HUES48 (cell line): ENCODE measurements around the gene DPAGT1.

ENCODE experiments used
- H3K27ac ChIP-seq: one replicate; pipeline ENCODE4 v1.7.0; 2013; ENCODE audit warnings: low read depth, low read length, inconsistent platforms
- H3K27me3 ChIP-seq: 2 replicates; pipeline ENCODE4 v1.6.1; 2013; ENCODE audit warnings: mild to moderate bottlenecking, low read length; ENCODE audit not compliant: control insufficient read depth, insufficient read depth
- H3K36me3 ChIP-seq: 2 replicates; pipeline ENCODE4 v1.6.1; 2013; ENCODE audit warnings: low read length; ENCODE audit not compliant: control insufficient read depth, insufficient read depth
- H3K4me1 ChIP-seq: 2 replicates; pipeline ENCODE4 v1.6.1; 2013; ENCODE audit warnings: mild to moderate bottlenecking, low read length; ENCODE audit not compliant: control insufficient read depth, insufficient read depth
- H3K4me3 ChIP-seq: 2 replicates; pipeline ENCODE4 v1.5.1; 2013; ENCODE audit warnings: mild to moderate bottlenecking, low read depth, low read length
- H3K9ac ChIP-seq: 2 replicates; pipeline ENCODE4 v1.6.1; 2013; ENCODE audit warnings: mild to moderate bottlenecking, low read depth, low read length, moderate library complexity
- H3K9me3 ChIP-seq: 2 replicates; pipeline ENCODE4 v1.6.1; 2013; ENCODE audit warnings: low read length; ENCODE audit not compliant: control insufficient read depth, insufficient read depth

Gene DPAGT1

DNA sequence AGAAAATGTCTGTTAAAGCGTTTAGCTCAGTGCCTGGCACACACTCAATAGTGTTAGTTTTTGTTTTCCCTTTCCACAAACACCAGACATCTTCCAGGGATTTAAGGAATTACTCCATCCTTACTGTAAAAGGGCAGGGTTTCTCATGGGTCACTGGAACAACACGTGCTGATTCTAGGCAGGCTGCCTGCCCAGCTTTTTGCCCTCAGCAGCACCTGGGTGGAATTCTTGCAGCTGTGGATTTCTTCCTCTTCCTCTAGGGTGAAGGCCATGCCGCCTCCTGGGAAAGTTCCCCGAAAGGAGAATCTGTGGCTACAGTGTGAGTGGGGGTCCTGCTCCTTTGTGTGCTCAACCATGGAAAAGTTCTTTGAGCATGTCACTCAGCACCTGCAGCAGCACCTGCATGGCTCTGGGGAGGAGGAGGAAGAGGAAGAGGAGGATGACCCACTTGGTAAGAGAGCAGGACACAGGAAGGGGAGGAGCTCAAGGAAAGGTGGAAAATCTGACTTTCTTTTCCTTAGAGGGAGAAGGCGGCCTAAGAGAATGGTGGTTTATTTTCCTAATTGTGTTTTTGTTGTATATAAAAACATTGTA, 25.1 kb upstream of the DPAGT1 start:
- no peak overlapping the region for H3K9ac ChIP-seq
- H3K27me3 ChIP-seq = no peaks in the 10 kb centered on the region
- H3K36me3 ChIP-seq = peaks cover 42% of the 10 kb centered on the region
- H3K9me3 ChIP-seq = no peaks in the 10 kb centered on the region
- no peak overlapping the region for H3K27ac ChIP-seq
- H3K4me1 ChIP-seq = peaks cover 5% of the 10 kb centered on the region
- H3K4me3 ChIP-seq = no peak overlapping the region

- peaks cover 32% of the 10 kb centered on the region for H3K36me3 ChIP-seq
- H3K27me3 ChIP-seq = no peaks in the 10 kb centered on the region
- H3K4me3 ChIP-seq = no peak overlapping the region
- no peaks in the 10 kb centered on the region for H3K9me3 ChIP-seq
- H3K4me1 ChIP-seq = peaks cover 5% of the 10 kb centered on the region
- no peak overlapping the region for H3K9ac ChIP-seq
- no peak overlapping the region for H3K27ac ChIP-seq
Observed at GRCh38 chr11:119125821-119126220, 24.2 kb upstream of the DPAGT1 start.

DNA sequence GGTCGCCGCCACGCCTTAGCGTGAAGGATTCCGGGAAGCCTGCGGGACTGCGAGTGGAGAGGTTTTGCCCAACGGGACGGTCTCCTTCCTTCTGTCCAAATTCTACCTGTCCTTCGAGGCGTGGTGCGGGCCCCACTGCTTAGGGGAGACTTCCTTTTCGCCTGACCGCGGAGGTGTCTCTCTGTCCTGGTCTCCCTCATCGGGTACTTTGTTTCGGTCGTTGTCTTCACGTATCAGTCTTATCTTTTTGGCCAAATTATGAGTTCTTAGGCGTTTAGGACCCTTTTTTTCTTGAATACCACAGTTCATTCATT, 20.1 kb upstream of the DPAGT1 start:
- Histone ChIP-seq H3K27ac (peak overlapping the region; percentile 66), H3K36me3 (peaks cover 13% of the 10 kb centered on the region), H3K4me1 (peaks cover 9% of the 10 kb centered on the region), H3K9me3 (no peaks in the 10 kb centered on the region), H3K9ac (peak overlapping the region; percentile 65), H3K27me3 (no peaks in the 10 kb centered on the region), H3K4me3 (peak overlapping the region; percentile 83)

DNA sequence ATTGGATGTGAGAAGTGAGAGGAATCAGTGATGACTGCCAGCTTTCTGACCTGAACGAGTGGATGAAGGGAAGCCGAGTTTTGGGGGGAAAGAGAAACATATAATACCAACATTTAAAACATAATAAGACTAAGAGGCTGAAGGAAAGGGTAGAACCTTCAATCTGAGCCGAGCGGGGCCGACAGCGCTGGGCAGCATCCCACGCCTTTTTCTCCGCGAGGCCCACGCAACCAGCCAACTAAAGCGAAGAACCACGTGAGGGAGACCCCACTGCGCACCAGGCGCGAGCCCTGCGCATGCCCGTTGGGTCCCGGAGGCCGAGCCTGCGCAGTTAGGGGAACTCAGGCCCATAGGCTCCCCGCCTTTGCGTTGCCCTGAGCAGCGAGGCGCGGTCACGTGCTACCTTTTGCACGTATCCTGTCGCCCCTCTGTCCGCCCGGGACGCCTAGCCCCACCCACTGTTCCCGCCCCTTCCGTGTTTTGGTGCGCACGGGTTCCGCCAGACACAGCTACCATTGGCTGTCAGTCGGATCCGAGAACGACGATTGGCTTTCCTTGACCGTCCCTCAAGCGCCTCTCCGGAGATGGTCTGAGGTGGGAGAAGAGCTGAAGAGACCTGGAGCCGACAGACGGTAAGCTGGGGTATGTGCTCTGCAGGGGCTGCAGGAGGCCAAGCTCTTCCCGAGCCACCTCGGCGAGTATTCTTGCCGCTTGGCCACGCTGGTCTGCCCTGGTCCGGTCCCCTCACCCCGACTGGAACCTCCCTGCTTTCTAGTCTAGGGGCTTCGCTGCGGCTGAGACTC, 19.6 kb upstream of the DPAGT1 start, which contains the start of gene HINFP:
Gene HINFP, plus strand, starts transcription at position 573 of the 803 bp plus-strand sequence. CDS start 5,365 bp downstream, outside the sequence.
- no peaks in the 10 kb centered on the region for H3K27me3 ChIP-seq
- peak within 1 kb of the TSS; percentile 66 for H3K9ac ChIP-seq
- H3K36me3 ChIP-seq = peaks cover 13% of the 10 kb centered on the region
- H3K4me1 ChIP-seq = peaks cover 9% of the 10 kb centered on the region
- peak within 1 kb of the TSS; percentile 83 for H3K4me3 ChIP-seq
- no peaks in the 10 kb centered on the region for H3K9me3 ChIP-seq
- peak within 1 kb of the TSS; percentile 66 for H3K27ac ChIP-seq

GRCh38 chr11:119120639-119121007, 19.0 kb upstream of the DPAGT1 start:
- peak overlapping the region; percentile 33 for H3K27ac ChIP-seq
- H3K9me3 ChIP-seq = no peaks in the 10 kb centered on the region
- peaks cover 13% of the 10 kb centered on the region for H3K36me3 ChIP-seq

GRCh38 chr11:119118946-119119345, 17.3 kb upstream of the DPAGT1 start:
- Histone ChIP-seq H3K9me3 (no peaks in the 10 kb centered on the region), H3K27me3 (no peaks in the 10 kb centered on the region), H3K9ac (no peak overlapping the region), H3K36me3 (peaks cover 8% of the 10 kb centered on the region), H3K4me1 (peaks cover 9% of the 10 kb centered on the region), H3K4me3 (no peak overlapping the region), H3K27ac (no peak overlapping the region)

More at GRCh38 chr11:119120639-119121007, 19.0 kb upstream of the DPAGT1 start:
- Histone ChIP-seq H3K4me1 (peaks cover 9% of the 10 kb centered on the region), H3K27me3 (no peaks in the 10 kb centered on the region), H3K9ac (peak overlapping the region; percentile 66), H3K4me3 (peak overlapping the region; percentile 66)

DNA sequence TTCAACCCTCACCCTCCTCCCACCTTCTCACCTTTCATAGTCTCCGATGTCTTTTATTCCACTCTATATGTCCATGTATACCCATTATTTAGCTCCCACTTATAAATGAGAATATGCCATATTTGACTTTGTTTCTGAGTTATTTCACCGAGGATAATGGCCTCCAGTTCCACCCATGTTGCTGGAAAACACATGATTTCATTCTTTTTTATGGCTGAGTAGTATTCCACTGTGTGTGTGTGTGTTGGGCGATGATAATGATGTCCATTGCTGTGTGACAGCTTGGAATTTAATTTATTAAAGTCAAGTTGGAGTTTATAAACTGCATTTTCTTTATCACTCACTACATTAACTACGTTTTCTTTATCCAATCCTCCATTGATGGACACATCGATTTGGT, 16.6 kb upstream of the DPAGT1 start:
- Histone ChIP-seq H3K9me3 (no peaks in the 10 kb centered on the region), H3K27ac (no peak overlapping the region), H3K27me3 (no peaks in the 10 kb centered on the region), H3K4me1 (peaks cover 9% of the 10 kb centered on the region), H3K4me3 (no peak overlapping the region), H3K36me3 (0 out of 2 replicates have a peak, but pooled peaks cover 3% of the 10 kb centered on the region), H3K9ac (no peak overlapping the region)

DNA sequence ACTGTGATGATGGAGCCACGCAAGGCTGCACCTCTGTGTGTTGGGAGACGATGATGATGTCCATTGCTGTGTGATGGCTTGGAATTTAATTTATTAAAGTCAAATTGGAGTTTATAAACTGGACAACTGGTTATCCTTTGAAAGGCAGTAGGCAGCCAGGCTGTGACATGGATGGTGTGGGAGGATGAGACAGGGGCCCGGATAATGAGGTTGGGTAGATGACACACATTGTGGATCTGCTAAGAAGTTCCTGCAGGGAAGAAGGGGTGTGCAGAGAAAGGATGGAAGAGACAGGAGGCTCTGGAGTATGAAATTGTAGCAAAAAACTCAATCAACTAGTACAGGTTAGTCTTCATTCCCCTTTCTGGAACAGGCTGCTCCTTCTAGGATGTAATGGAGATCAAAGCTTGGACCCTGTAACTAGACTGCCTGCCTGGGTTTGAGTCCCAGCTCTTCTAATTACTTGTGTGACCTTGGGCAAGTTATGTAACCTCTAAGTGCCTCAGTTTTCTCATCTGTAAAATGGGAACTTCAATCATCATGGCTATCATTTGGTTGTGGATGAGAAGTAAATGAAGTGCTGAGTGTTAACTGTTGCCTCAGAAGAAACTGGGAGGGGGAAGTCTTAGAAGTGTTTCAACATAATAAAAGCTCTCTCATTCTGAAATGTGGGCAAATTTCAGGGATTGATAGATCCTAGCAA, 15.5 kb upstream of the DPAGT1 start:
- no peaks in the 10 kb centered on the region for H3K9me3 ChIP-seq
- H3K4me1 ChIP-seq = peaks cover 5% of the 10 kb centered on the region
- H3K27ac ChIP-seq = no peak overlapping the region
- no peak overlapping the region for H3K4me3 ChIP-seq
- H3K27me3 ChIP-seq = no peaks in the 10 kb centered on the region
- H3K36me3 ChIP-seq = peaks cover 3% of the 10 kb centered on the region; the same call in 1 of the 2 replicates
- no peak overlapping the region for H3K9ac ChIP-seq

DNA sequence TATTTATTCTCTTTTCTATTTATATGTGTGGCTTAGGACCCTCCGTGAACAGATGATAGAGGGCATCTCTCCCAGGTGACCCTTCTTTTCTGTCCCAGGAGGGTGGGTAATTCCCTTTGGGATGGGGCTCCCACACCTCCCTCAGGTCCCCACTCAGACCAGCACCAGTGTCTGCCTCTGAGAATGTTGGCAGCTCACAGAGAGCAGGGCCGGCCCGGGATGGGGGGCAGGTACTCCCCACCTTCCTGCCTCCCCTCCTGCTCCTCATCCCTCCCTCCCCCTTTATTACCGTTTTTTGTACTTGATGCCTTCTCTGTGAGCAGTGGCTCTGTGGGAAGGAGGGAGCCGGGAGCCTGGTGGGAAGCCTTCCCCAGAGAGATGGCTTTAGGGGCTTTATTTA, 14.9 kb upstream of the DPAGT1 start:
- Histone ChIP-seq H3K36me3 (peaks cover 4% of the 10 kb centered on the region; the same call in 1 of the 2 replicates), H3K9ac (no peak overlapping the region), H3K27me3 (no peaks in the 10 kb centered on the region), H3K27ac (no peak overlapping the region), H3K4me1 (peaks cover 3% of the 10 kb centered on the region; the same call in 1 of the 2 replicates), H3K9me3 (no peaks in the 10 kb centered on the region), H3K4me3 (no peak overlapping the region)

GRCh38 chr11:119116235-119116594, 14.6 kb upstream of the DPAGT1 start:
- no peak overlapping the region for H3K9ac ChIP-seq
- H3K27ac ChIP-seq = no peak overlapping the region
- peaks cover 8% of the 10 kb centered on the region; the same call in 1 of the 2 replicates for H3K36me3 ChIP-seq

More at GRCh38 chr11:119116235-119116594, 14.6 kb upstream of the DPAGT1 start:
- H3K4me3 ChIP-seq = no peak overlapping the region
- no peaks in the 10 kb centered on the region for H3K9me3 ChIP-seq
- peaks cover 3% of the 10 kb centered on the region; the same call in 1 of the 2 replicates for H3K4me1 ChIP-seq
- H3K27me3 ChIP-seq = no peaks in the 10 kb centered on the region
